Tongue (tissue), 2 donors: ENCODE results near the gene ALAS1. TPM values are rescaled to one million over a fixed set of nuclear protein-coding genes. Genes with fewer than 3 reads are reported as not detected.

Source experiments
- DNase-seq: peaks from one replicate; pipeline ENCODE4 v3.0.0-alpha.2; 2015
- total RNA-seq: library from RNA; depleted of rRNA; stranded (reverse); fragments of >200 nt; gene quantifications from one replicate; pipeline ENCODE4 v1.2.3, GENCODE V29; 2014

ALAS1 gene
- total RNA-seq, 1 donor from 2014 or later: 40.7 TPM

DNA sequence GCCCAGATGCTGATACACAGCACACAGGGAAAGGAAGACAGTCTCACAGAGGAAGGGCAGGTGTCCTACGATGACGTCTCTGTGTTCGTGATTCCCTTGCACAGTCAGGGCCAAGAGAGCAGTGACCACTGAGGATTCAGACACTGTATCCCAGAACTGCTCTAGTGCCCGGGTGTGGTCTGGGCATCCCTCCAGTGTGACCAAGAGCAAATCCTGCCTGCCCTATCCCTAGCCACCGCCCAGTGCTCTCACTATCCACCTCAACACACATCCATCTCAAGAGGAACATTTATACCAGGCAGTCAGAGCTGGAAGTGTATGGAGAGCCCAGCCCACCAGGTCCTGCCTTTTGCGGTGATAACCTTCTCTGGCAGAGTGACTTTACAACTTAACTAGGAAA lies 51.7 kb downstream of the ALAS1 start:
- no peak for DNase-seq

DNA sequence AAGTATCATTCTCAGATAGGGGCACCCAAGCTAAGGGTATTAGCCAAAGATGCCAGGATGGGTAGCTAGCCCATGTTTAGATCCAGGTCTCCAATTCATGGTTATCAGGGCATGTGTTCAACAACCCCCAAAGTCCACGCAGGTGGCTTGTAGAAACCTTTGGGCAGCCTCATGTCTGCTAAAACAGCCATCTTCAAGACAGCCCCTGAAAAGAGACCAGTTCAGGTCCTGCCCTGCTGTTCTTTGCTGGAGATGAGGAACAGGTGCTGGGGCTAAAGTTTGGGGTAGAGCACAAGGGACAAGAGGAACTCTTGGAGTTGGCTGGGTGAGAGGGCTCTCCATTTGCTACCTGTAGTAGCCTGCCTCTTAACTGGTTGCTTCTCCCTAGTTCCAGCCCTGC lies 52.2 kb downstream of the ALAS1 start:
- no peak for DNase-seq

DNA sequence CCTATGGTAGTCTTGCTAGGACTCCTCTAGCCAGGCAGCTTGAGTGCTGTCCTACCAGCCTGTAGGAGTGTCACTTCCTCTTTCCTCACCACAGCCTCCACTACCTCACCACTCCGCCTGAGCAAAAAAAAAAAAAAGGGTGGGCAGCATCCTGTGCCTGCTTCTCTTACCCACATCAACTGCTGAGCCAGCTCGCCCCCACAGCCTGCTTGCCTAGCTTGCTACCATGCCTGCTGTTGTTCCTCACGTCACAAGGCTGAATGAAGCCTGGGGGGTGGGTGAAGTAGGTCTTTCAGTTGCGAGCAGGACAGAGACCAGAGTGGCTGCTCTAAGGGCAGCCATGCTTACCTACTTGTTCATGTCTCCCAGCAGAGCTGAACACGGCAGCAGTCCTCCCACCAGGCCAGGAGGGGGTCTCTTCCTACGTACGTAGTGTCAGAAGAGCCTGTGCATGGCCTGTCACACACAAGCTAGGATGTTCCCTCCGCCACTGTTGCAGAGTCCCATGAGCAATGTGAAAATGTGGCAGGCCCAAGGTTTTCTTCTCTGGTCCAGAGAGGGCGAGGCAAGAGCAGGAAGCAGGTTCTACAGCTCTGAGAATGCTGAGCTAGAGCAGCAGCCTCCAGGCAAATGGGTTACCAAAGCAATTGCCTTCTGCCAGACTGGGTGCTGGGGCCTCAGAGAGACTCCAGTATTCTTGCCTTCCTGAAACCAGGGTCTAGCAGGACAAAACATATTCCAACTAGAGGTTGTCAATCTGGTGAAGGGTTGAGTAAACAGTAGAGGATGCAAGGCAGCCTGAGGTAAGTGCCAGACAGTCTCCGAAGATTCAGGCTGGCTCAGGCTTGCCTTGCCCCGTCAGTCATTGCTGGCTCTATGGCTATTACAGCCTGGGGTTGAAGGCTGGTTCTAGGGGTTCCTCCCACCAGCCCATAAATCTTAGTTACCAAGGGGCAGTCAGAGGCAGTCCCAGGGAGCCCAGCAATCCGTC lies 55.6 kb downstream of the ALAS1 start:
- DNase-seq: peak; percentile 30

GRCh38 chr3:52254608-52255007 lies 56.6 kb downstream of the ALAS1 start:
- no peak for DNase-seq

GRCh38 chr3:52256159-52256558 lies 58.2 kb downstream of the ALAS1 start:
- no peak for DNase-seq

DNA sequence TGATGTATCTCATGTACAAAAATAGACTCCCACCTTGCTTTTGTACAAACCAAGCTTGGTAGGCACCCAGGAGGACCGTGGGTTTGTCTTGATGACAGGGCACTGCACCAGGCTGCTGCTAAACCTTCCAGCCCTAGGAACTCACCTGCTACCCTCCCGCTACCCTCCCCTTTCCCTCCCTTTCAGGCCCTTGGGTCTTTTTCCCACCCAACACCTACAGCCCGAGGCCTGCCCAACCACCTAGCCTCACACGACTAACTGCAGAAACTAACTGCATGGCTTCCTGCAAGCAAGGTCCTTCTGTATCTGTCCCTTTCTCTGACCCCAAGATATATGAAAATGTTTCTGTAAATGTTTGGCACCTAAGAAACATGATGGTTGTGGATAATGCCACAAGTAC lies 58.7 kb downstream of the ALAS1 start:
- DNase-seq: no peak

DNA sequence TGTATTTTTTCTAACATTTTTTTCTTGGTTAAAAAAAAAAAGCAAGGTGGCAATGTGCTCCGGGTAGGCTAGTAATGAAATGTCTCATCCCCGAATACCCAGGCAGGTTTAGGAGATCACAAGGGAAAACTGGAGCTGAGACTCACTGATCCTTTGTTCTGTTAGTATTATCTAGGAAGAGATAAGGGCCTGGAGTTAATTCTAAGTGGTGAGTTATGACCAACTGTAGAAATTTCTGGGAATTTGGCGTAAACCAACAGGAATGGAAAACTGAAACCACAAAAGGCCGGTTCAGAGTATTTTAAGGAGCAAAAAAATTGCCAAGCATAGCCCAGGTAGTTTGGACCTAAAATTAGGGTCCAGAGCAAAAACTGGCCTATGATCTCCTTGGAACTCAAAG lies 60.0 kb downstream of the ALAS1 start:
- no peak for DNase-seq

GRCh38 chr3:52259035-52259434 lies 61.1 kb downstream of the ALAS1 start:
- no peak for DNase-seq

- no peak for DNase-seq
These were observed 61.5 kb downstream of the ALAS1 start for GRCh38 chr3:52259448-52259847.

DNA sequence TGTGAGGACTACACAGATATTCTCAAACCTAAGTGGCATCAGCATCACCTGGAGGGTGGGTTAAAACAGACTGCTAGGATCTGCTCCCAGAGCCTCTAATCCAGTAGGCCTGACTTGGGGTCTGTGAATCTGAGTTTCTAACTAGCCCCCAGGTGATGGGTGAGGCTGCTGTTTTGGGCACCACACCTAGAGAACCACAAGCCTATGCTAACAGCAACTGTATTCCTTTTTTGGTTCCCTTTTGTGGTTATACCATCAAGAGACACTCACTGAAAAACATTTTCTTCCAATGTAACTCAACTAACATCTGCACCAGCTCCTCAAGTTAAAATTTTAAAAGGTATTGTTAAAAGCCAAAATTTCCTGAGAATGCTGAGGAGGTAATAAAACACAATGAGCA lies 64.5 kb downstream of the ALAS1 start:
- DNase-seq: no peak

Other genes starting within 250 kb of the ALAS1 start
- 0.41 TPM for gene GPR62, start 242.8 kb upstream of the ALAS1 start, total RNA-seq
- gene PCBP4, start 230.7 kb upstream of the ALAS1 start, total RNA-seq: 58.0 TPM
- 8.7 TPM for gene ABHD14B, start 224.1 kb upstream of the ALAS1 start, total RNA-seq
- 14.1 TPM for gene ABHD14A, start 223.1 kb upstream of the ALAS1 start, total RNA-seq
- 16.8 TPM for gene ACY1, start 214.6 kb upstream of the ALAS1 start, total RNA-seq
- 1,069 TPM for gene RPL29, start 202.3 kb upstream of the ALAS1 start, total RNA-seq
- 18.5 TPM for gene DUSP7, start 141.6 kb upstream of the ALAS1 start, total RNA-seq
- 4.5 TPM for gene POC1A, start 43.7 kb upstream of the ALAS1 start, total RNA-seq
- gene TLR9, start 27.5 kb downstream of the ALAS1 start, total RNA-seq: not detected
- 34.6 TPM for gene TWF2, start 41.0 kb downstream of the ALAS1 start, total RNA-seq
- 9.9 TPM for gene PPM1M, start 47.6 kb downstream of the ALAS1 start, total RNA-seq
- 95.1 TPM for gene WDR82, start 80.5 kb downstream of the ALAS1 start, total RNA-seq
- gene GLYCTK, start 89.7 kb downstream of the ALAS1 start, total RNA-seq: 9.2 TPM
- gene DNAH1, start 118.2 kb downstream of the ALAS1 start, total RNA-seq: 3.3 TPM
- 55.9 TPM for gene BAP1, start 211.8 kb downstream of the ALAS1 start, total RNA-seq
- gene PHF7, start 212.5 kb downstream of the ALAS1 start, total RNA-seq: 11.3 TPM
- gene SEMA3G, start 246.9 kb downstream of the ALAS1 start, total RNA-seq: 14.0 TPM